CD14-positive monocyte (primary cell): ENCODE measurements around the gene SLC12A8. TPM values are rescaled to one million over a fixed set of nuclear protein-coding genes. Genes with fewer than 3 reads are reported as not detected.

Source experiments
- DNase-seq, 3 donors: peaks; one replicate each; pipeline ENCODE4 v3.0.0-alpha.2; 2011 to 2022
- H2AFZ ChIP-seq: 2 replicates; pipeline ENCODE4 v1.6.0; 2012; ENCODE audit warnings: mild to moderate bottlenecking, low read depth, low read length, inconsistent platforms; ENCODE audit not compliant: insufficient read depth, poor library complexity, severe bottlenecking
- H3K27ac ChIP-seq, 2 donors: 1 replicate in 1 of 2; 2 replicates in 1 of 2; pipeline ENCODE4 v1.5.1; 2012 to 2013; ENCODE audit warnings: low read length in 2 of 2, control low read depth in 1 of 2, inconsistent platforms in 1 of 2, low read depth in 1 of 2, mild to moderate bottlenecking in 1 of 2
- H3K27me3 ChIP-seq, 2 donors: one replicate each; pipeline versions ENCODE4 v1.6.0 to v1.6.1; 2011 to 2013; ENCODE audit warnings: low read length in 2 of 2; ENCODE audit not compliant: control insufficient read depth in 2 of 2, insufficient read depth in 2 of 2
- H3K36me3 ChIP-seq, 2 donors: replicated peaks in 1 of 2; 1 replicate in 1 of 2; 2 replicates in 1 of 2; pipeline versions ENCODE4 v1.5.1 to v1.6.1; 2012 to 2013; ENCODE audit warnings: low read length in 2 of 2, control low read depth in 1 of 2, inconsistent platforms in 1 of 2, mild to moderate bottlenecking in 1 of 2; ENCODE audit not compliant: insufficient read depth in 2 of 2, control insufficient read depth in 1 of 2
- H3K4me1 ChIP-seq, 2 donors: 1 replicate in 1 of 2; 2 replicates in 1 of 2; pipeline versions ENCODE4 v1.5.1 to v1.6.1; 2012 to 2013; ENCODE audit warnings: low read length in 2 of 2, control low read depth in 1 of 2, inconsistent platforms in 1 of 2, mild to moderate bottlenecking in 1 of 2, moderate library complexity in 1 of 2; ENCODE audit not compliant: insufficient read depth in 2 of 2, control insufficient read depth in 1 of 2
- H3K4me2 ChIP-seq: replicated peaks from 2 replicates; pipeline ENCODE3; 2012; ENCODE audit warnings: low read length, moderate library complexity, mild to moderate bottlenecking; ENCODE audit not compliant: poor library complexity, severe bottlenecking; ENCODE audit errors: extremely low read depth
- H3K4me3 ChIP-seq, 3 experiments: fragments of 200-600 bp in 1 of 3; sonication (generic) in 1 of 3; replicated peaks in 1 of 3; 1 replicate in 2 of 3; 2 replicates in 1 of 3; pipeline ENCODE4 v1.5.1; 2011 to 2013; ENCODE audit warnings: low read length in 3 of 3, mild to moderate bottlenecking in 3 of 3, control low read depth in 2 of 3, low read depth in 2 of 3, inconsistent platforms in 1 of 3, moderate library complexity in 1 of 3
- H3K79me2 ChIP-seq: 2 replicates; pipeline ENCODE4 v1.6.0; 2012; ENCODE audit warnings: mild to moderate bottlenecking, control low read depth, inconsistent platforms, low read length, moderate library complexity; ENCODE audit not compliant: insufficient read depth
- H3K9ac ChIP-seq: 2 replicates; pipeline ENCODE4 v1.6.0; 2017; ENCODE audit warnings: low read length, mild to moderate bottlenecking; ENCODE audit not compliant: insufficient read depth, poor library complexity, severe bottlenecking
- H3K9me3 ChIP-seq, 2 donors: replicated peaks in 1 of 2; 1 replicate in 1 of 2; 2 replicates in 1 of 2; pipeline versions ENCODE4 v1.5.1 to v1.6.1; 2012 to 2013; ENCODE audit warnings: low read length in 2 of 2, control low read depth in 1 of 2; ENCODE audit not compliant: control insufficient read depth in 1 of 2, insufficient read depth in 1 of 2
- H4K20me1 ChIP-seq: 2 replicates; pipeline ENCODE4 v1.6.0; 2012; ENCODE audit warnings: mild to moderate bottlenecking, low read length, control low read depth, moderate library complexity; ENCODE audit not compliant: insufficient read depth
- H3K27ac Mint-ChIP-seq, 7 donors: one replicate each; pipeline ENCODE4 v1.8.0; 2020; ENCODE audit warnings: mild to moderate bottlenecking in 7 of 7, mixed read lengths in 7 of 7, moderate library complexity in 6 of 7, inconsistent platforms in 2 of 7
- H3K27me3 Mint-ChIP-seq, 3 donors: one replicate each; pipeline ENCODE4 v1.8.0; 2021 to 2022; ENCODE audit warnings: low read depth in 3 of 3, mild to moderate bottlenecking in 3 of 3, mixed read lengths in 3 of 3, moderate library complexity in 3 of 3, inconsistent platforms in 1 of 3
- H3K36me3 Mint-ChIP-seq, 2 donors: one replicate each; pipeline ENCODE4 v1.8.0; 2020; ENCODE audit warnings: mixed read lengths in 2 of 2, inconsistent platforms in 1 of 2, mild to moderate bottlenecking in 1 of 2
- H3K4me1 Mint-ChIP-seq: one replicate; pipeline ENCODE4 v1.8.0; 2020; ENCODE audit warnings: mild to moderate bottlenecking, mixed read lengths
- H3K4me3 Mint-ChIP-seq, 2 donors: one replicate each; pipeline ENCODE4 v1.8.0; 2020; ENCODE audit warnings: mild to moderate bottlenecking in 2 of 2, mixed read lengths in 2 of 2, moderate library complexity in 1 of 2
- H3K9me3 Mint-ChIP-seq, 7 donors: one replicate each; pipeline ENCODE4 v1.8.0; 2020 to 2022; ENCODE audit warnings: mixed read lengths in 7 of 7, mild to moderate bottlenecking in 6 of 7, moderate library complexity in 6 of 7, inconsistent platforms in 2 of 7
- WGBS: methylation state at CpG from one replicate; pipeline ENCODE4 v1.1.5; 2013; ENCODE audit warnings: missing lambda C conversion rate; ENCODE audit not compliant: insufficient coverage; 5-methylcytosine and 5-hydroxymethylcytosine counted together
- intact Hi-C, 2 donors: fragments of 100-400 bp; cut with micrococcal nuclease; formaldehyde crosslinking; loops; one replicate each; pipeline versions ENCODE4 v1.15.0 to v1.15.1; 2023
- polyA plus RNA-seq, 3 donors: library from polyadenylated mRNA; depleted of rRNA in 1 of 3; unstranded in 2 of 3; stranded (reverse) in 1 of 3; fragments of 300-500 nt in 2 of 3; fragments of >200 nt in 1 of 3; fragmentation: Illumina TruSeq in 2 of 3; gene quantifications; 1 replicate in 2 of 3; 2 replicates in 1 of 3; pipeline ENCODE4 v1.2.3, GENCODE V29; 2012 to 2021
- TF ChIP-seq, protein P1 (sequence below): fragments of 200-600 bp; IDR thresholded peaks from one replicate; pipeline ENCODE4 v1.8.0; 2022; ENCODE audit warnings: antibody characterized with exemption, mild to moderate bottlenecking

The SLC12A8 gene
- polyA plus RNA-seq, 3 donors, result 0.23 to 0.46 (median 0.35) TPM

DNA sequence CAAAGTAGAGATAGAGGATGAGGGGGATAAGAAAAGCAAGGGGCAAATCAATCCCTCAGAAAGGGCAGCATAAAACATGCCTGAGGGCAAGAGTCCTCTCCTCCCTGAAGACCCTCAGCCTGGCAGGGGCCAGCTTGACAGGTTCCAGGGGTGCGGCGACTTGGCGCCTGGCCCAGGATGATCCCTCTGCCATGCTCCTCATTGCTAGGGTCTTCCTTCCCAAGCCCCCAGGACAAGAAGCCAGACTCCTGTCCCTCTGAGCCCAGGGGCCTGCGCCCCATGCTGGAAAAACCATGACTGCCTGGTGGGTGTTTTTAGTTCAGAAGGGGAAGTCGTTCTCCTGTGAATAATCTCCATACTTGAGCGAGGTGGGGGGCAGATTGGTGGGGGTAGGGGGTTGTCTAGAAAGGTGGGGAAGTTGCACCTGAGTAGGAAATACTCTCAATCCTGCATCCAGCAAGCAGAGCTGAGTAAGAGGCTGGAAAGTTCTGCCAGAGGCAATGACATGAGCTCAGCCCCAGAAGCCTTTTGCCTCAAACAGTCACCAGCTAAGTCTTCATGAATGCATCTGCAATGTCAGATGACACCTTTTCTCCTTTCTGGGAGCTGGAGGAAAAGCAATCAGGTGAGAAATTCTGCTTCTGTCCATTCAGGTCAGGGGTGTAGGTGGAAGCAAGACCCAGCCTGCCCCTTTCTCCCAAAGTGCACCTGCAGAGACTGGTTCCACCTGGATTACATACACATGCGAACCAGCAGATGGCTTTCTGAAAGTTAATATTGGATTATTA is 18.3 kb downstream of the SLC12A8 start:
- no peak overlapping the region for H3K4me3 ChIP-seq
- H3K36me3 Mint-ChIP-seq, result no peaks in the 10 kb centered on the region
- no peaks in the 10 kb centered on the region for H3K27me3 ChIP-seq
- H2AFZ ChIP-seq, result no peak overlapping the region
- TF ChIP-seq, protein P1, sequence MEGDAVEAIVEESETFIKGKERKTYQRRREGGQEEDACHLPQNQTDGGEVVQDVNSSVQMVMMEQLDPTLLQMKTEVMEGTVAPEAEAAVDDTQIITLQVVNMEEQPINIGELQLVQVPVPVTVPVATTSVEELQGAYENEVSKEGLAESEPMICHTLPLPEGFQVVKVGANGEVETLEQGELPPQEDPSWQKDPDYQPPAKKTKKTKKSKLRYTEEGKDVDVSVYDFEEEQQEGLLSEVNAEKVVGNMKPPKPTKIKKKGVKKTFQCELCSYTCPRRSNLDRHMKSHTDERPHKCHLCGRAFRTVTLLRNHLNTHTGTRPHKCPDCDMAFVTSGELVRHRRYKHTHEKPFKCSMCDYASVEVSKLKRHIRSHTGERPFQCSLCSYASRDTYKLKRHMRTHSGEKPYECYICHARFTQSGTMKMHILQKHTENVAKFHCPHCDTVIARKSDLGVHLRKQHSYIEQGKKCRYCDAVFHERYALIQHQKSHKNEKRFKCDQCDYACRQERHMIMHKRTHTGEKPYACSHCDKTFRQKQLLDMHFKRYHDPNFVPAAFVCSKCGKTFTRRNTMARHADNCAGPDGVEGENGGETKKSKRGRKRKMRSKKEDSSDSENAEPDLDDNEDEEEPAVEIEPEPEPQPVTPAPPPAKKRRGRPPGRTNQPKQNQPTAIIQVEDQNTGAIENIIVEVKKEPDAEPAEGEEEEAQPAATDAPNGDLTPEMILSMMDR, result no peak
- H3K27ac Mint-ChIP-seq, result no peak overlapping the region
- WGBS, result 90% methylated on average over 4 of the region's 7 CpGs
- H4K20me1 ChIP-seq, result no peaks in the 10 kb centered on the region
- H3K79me2 ChIP-seq, result no peaks in the 10 kb centered on the region
- H3K27ac ChIP-seq, result no peak overlapping the region
- peaks cover 6% of the 10 kb centered on the region for H3K4me1 Mint-ChIP-seq
- no peaks in the 10 kb centered on the region for H3K36me3 ChIP-seq
- intact Hi-C loops, result no loop called here
- no peaks in the 10 kb centered on the region for H3K4me1 ChIP-seq
- H3K9me3 Mint-ChIP-seq, result no peaks in the 10 kb centered on the region
- peaks cover 5 to 10% (median 9%) of the 10 kb centered on the region in 3 donors for H3K27me3 Mint-ChIP-seq
- no peak for DNase-seq
- H3K4me2 ChIP-seq, result no peak overlapping the region
- no peaks in the 10 kb centered on the region for H3K9me3 ChIP-seq
- no peak overlapping the region for H3K4me3 Mint-ChIP-seq
- no peak overlapping the region for H3K9ac ChIP-seq

DNA sequence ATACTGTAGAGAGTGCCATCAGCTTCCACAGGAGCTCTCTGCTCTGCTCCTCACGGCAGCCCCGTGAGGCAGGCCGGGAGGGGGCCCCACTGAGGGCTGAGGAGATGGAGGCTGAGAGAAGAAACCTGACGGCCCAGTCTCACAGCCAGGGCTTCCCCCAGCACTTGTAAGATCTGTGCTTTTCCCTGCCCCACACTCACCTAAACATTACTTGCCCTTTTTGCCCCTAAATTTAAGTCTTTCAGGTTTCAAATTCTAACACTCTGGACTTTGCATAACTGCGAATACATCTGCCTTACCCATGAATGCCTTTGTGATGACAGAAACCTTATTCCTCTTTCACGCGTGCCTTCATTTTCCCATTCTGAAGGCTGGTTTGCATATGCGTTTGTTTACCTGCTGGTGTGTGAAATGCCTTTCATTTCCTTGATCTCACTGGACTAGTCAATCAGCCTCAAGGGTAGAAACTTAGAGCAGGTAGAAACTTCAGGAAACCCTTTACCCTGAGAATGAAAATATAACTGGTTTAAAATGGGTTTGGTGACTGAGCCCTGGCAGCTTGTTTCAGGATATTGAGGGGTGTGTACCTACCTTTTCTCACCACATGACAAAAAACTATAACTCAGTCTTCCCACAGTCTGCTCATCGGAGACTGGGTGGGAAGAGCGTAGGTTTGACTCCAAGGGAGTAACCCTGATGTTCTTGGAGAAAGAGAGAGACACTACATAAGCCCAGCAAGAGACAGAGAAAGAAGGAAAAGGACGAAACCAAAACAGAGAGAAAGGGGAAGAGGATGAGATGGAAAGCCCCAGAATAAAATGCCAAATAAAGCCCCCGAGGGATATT is 20.1 kb downstream of the SLC12A8 start:
- Histone ChIP-seq H4K20me1 (no peaks in the 10 kb centered on the region), H3K36me3 (no peaks in the 10 kb centered on the region), H3K4me2 (no peak overlapping the region), H3K9ac (no peak overlapping the region), H2AFZ (peak overlapping the region; percentile 25), H3K4me3 (no peak overlapping the region), H3K27ac (no peak overlapping the region), H3K4me1 (no peaks in the 10 kb centered on the region), H3K79me2 (no peaks in the 10 kb centered on the region), H3K27me3 (no peaks in the 10 kb centered on the region), H3K9me3 (no peaks in the 10 kb centered on the region)
- Mint-ChIP-seq H3K36me3 (no peaks in the 10 kb centered on the region), H3K27me3 (peaks cover 4 to 10% (median 6%) of the 10 kb centered on the region in 3 donors), H3K4me1 (peaks cover 6% of the 10 kb centered on the region), H3K9me3 (no peaks in the 10 kb centered on the region), H3K4me3 (no peak overlapping the region), H3K27ac (no peak overlapping the region)
- intact Hi-C loops, result no loop called here
- WGBS, result 50% methylated on average over 4 of the region's 12 CpGs
- DNase-seq, result no peak
- TF ChIP-seq, protein P1, result no peak
